HG02981 (cell line): ENCODE data around the gene RP2.

Experiments used
- ATAC-seq: cut with Tn5 transposase; IDR thresholded peaks from one replicate; pipeline ENCODE4 v1.9.1; 2021; ENCODE audit warnings: mild to moderate bottlenecking, moderate library complexity; ENCODE audit not compliant: unreplicated experiment

The RP2 gene

DNA sequence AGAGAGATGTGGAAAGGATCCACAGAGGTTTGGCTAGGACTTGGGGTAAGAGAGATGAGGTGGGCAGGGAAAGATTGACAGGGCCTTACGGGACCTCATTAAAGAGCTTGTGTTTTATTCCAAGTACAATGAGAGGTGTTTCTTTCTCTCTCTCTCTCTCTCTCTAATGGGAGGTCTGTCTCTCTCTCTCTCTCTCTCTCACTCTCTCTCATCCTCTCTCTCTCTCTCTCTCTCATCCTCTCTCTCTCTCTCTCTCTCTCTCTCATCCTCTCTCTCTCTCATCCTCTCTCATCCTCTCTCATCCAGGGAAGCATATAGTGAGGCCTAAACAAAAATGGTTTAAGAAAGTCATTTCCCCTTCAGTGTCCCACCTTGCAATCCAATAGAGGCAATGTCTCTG lies 80.8 kb downstream of the RP2 start:
- no peak for ATAC-seq

DNA sequence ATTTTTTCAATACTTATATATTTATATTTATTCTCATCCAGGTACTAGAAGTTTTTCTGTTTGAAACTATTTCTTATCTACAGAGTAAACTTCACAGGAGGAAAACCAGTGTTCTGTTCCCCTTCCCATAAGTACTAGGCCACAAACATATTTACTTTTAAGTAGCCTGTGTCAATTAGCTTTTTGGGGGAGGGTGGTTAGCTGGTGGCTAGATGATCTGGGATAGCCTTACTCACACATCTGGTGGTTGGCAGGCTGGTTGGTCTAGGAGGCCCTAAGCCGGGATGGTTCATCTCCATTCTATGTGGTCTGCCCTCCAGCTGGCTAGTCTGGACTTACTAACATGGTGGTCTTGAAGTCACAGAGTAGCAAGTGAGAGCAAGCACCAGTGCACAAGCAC lies 81.6 kb downstream of the RP2 start:
- ATAC-seq = no peak

DNA sequence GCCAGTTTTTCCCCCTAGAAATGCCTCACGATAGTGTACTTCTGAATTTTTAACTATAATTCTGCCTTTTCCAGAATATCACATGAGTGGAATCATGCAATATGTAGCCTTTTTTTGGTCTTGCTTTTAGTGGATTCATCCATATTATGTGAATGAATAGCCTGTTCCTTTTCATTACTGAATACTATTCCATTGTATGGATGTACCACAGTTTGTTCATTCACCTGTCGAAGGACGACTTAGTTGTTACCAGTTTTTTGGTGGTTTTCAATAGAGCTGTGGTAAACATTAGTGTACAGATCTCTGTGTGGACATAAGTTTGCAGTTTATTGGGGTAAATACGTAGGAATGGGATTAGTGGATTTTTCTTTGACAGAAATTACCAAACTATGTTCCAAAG lies 83.4 kb downstream of the RP2 start:
- no peak for ATAC-seq

DNA sequence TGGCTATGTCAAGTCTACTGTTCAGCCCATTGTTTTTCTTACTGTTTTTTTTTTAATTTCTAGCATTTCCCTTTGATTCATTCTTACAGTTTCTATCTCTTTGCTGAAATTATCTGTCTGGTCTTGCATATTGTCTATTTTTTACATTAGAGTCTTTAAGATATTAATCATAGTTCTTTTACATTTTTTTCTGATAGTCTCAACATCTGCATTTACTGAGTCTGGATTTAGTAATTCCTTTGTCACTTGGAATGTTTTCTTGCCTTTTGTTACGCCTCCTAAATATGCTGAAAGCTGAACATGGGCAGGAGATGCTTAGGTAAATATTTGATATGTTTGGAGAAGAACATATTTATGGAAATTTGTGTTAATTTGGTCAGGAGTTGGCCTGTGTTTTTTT lies 85.8 kb downstream of the RP2 start:
- no peak for ATAC-seq

DNA sequence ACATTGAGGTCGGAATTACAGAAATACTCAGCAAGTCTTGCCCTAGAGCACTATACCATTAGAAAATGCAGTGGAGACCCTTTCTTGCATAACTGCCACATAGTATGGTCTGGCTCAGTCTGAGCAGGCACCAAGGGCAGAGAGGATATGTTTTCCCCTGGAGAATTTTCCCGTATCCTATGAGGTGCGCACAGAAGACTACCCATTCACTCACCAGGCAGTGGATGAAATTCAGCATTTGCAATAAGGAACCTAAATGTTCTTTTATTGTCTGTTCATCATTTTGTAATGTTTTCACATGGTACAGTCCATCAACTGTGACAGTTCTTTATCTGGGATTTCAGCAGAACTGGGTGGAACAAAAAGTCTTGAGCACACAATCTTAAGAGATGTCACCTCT lies 90.9 kb downstream of the RP2 start:
- no peak for ATAC-seq

DNA sequence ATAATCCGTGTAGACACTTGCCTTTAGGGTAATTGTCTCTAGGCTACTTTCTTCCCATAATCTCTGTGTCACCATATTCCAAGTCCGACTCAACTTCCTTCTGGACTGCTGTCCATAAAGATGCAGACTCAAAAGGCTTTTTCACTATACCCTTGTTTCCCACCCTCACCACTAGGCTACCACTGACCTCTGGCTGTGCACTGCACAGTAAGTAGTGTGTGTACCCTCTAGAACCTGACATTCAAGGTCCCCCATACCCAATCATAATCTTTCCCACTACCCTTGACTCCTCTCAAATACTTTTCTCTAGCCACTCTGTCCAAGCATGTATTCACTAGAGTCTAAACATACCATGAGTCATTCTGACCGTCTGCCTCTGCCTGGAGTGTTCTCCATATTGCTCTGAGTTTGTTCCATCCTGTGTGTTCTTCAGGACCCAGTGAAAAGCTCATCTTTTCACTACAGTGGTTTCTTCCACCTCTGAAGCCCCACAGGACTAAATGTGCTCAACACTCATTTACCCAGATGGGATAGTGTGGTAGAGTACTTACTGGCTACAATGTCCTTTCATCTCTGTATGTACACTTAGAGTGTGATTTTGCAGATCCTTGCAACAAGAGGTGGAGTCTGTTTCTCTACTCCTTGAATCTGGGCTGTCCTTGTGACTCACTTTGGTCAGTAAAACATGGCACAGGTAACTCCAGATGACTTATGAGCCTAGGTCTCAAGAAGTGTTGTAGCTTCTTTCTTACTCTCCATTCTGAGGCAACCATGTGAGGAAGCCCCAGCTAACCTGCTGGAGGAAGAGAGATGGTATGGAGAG lies 92.8 kb downstream of the RP2 start:
- no peak for ATAC-seq
